K562 (cell line): ENCODE measurements around the gene MYCN. TPM values are rescaled to one million over a fixed set of nuclear protein-coding genes. Genes with fewer than 3 reads are reported as not detected.

Experiments used
- ATAC-seq: fragments of 200-7000 bp; cut with Tn5 transposase; 3 replicates; pipeline ENCODE4 v1.9.1; 2020; ENCODE audit warnings: moderate library complexity
- BruUV-seq: library from RNA; stranded (reverse); fragments of 400-500 nt; replicated peaks from 2 replicates; lab custom pipeline; 2021; lab: Mats Ljungman, UMichigan
- CTCF ChIA-PET: fragments of 300-600 bp; formaldehyde crosslinking; extraction: SDS; loops from one replicate; lab custom pipeline; 2021; ENCODE audit warnings: low intra/inter-chr PET ratio; lab: Yijun Ruan, JAX
- POLR2A ChIA-PET: fragments of 300-600, 350-650 bp; sonication (Branson Sonifier 250); formaldehyde crosslinking; extraction: SDS; loops from one replicate; lab custom pipeline; 2021; ENCODE audit warnings: antibody characterized with exemption, inconsistent platforms; lab: Yijun Ruan, JAX
- DNase-seq, 4 experiments: peaks; one replicate each; pipeline versions ENCODE4 v3.0.0 to v3.0.0-alpha.2; 2011 to 2018; ENCODE audit warnings: low spot score in 3 of 4, mixed read lengths in 3 of 4; ENCODE audit errors: extremely low read depth in 1 of 4
- FAIRE-seq: peaks from 2 replicates; lab custom pipeline; 2011; peaks lifted over from hg19 to GRCh38; lab: Jason Lieb, UNC
- H2AFZ ChIP-seq: 2 replicates; pipeline ENCODE4 v1.6.0; 2011; ENCODE audit warnings: low read depth, low read length, control low read depth, inconsistent platforms
- H3K27ac ChIP-seq: fragments of 200-600 bp; 3 replicates; pipeline ENCODE4 v1.8.0; 2011; ENCODE audit warnings: low read depth, mild to moderate bottlenecking, control low read depth, inconsistent platforms, low read length, moderate library complexity, mixed read lengths; ENCODE audit errors: extremely low read depth
- H3K27me3 ChIP-seq, 2 experiments: fragments of 300-600 bp in 1 of 2; 2 replicates in 1 of 2; 3 replicates in 1 of 2; pipeline versions ENCODE4 v1.6.0 to v1.8.0; 2011; ENCODE audit warnings: inconsistent platforms in 2 of 2, low read length in 2 of 2, mild to moderate bottlenecking in 1 of 2, mixed read lengths in 1 of 2, moderate library complexity in 1 of 2; ENCODE audit not compliant: control insufficient read depth in 2 of 2, insufficient read depth in 2 of 2
- H3K36me3 ChIP-seq: fragments of 300-600 bp; 3 replicates; pipeline ENCODE4 v1.8.0; 2011; ENCODE audit warnings: mild to moderate bottlenecking, low read length, inconsistent platforms; ENCODE audit not compliant: control insufficient read depth, insufficient read depth
- H3K4me1 ChIP-seq, 2 experiments: fragments of 200-600 bp in 1 of 2; replicated peaks in 1 of 2; 2 replicates in 1 of 2; 3 replicates in 1 of 2; pipeline versions ENCODE4 v1.5.1 to v1.8.0; 2011; ENCODE audit warnings: inconsistent platforms in 2 of 2, low read length in 2 of 2, mild to moderate bottlenecking in 1 of 2, mixed read lengths in 1 of 2, moderate library complexity in 1 of 2; ENCODE audit not compliant: control insufficient read depth in 2 of 2, insufficient read depth in 2 of 2
- H3K4me2 ChIP-seq: 2 replicates; pipeline ENCODE4 v1.6.1; 2011; ENCODE audit warnings: low read length, control low read depth, inconsistent platforms, mixed read lengths; ENCODE audit not compliant: insufficient read depth
- H3K4me3 ChIP-seq: fragments of 200-600 bp; sonication (generic), shearing (Covaris generic); 2 replicates; pipeline ENCODE4 v1.5.1; 2016; ENCODE audit warnings: control low read depth, inconsistent platforms
- H3K79me2 ChIP-seq: fragments of 200-600 bp; 3 replicates; pipeline ENCODE4 v1.8.0; 2011; ENCODE audit warnings: low read length, inconsistent platforms; ENCODE audit not compliant: control insufficient read depth, insufficient read depth
- H3K9ac ChIP-seq, 2 experiments: 2 replicates each; pipeline versions ENCODE4 v1.6.0 to v1.6.1; 2011; ENCODE audit warnings: low read depth in 2 of 2, low read length in 2 of 2, control low read depth in 1 of 2, inconsistent platforms in 1 of 2, mild to moderate bottlenecking in 1 of 2, mixed read lengths in 1 of 2; ENCODE audit not compliant: insufficient read depth in 1 of 2
- H3K9me1 ChIP-seq: one replicate; pipeline ENCODE4 v1.6.0; 2011; ENCODE audit warnings: inconsistent platforms, mild to moderate bottlenecking, low read length, moderate library complexity; ENCODE audit not compliant: control insufficient read depth, insufficient read depth
- H3K9me3 ChIP-seq: replicated peaks from 2 replicates; pipeline ENCODE4 v1.5.1; 2011; ENCODE audit warnings: low read depth, low read length, inconsistent platforms; ENCODE audit not compliant: control insufficient read depth, insufficient read depth
- H4K20me1 ChIP-seq: replicated peaks from 2 replicates; pipeline ENCODE4 v1.6.1; 2011; ENCODE audit warnings: low read length, inconsistent platforms, mixed read lengths; ENCODE audit not compliant: control insufficient read depth, insufficient read depth
- BCOR ChIP-seq: fragments of 450-650 bp; IDR thresholded peaks from 2 replicates; pipeline ENCODE4 v1.6.1; 2016
- BRF2 ChIP-seq: IDR thresholded peaks from 3 replicates; pipeline ENCODE4 v1.6.1; 2011; ENCODE audit warnings: borderline replicate concordance, mild to moderate bottlenecking; ENCODE audit not compliant: insufficient read length, insufficient read depth
- CGGBP1 ChIP-seq: fragments of 250-450 bp; sonication (Bioruptor Pico); IDR thresholded peaks from 2 replicates; pipeline ENCODE4 v1.9.0; 2021; ENCODE audit warnings: mild to moderate bottlenecking
- ESRRA ChIP-seq: fragments of 450-650 bp; IDR thresholded peaks from 2 replicates; pipeline ENCODE4 v1.6.1; 2014; ENCODE audit warnings: low read depth, mild to moderate bottlenecking, moderate library complexity, borderline replicate concordance
- NRF1 ChIP-seq, 2 experiments: fragments of 450-650 bp; IDR thresholded peaks in 1 of 2; conservative IDR thresholded peaks in 1 of 2; 2 replicates each; pipeline ENCODE4 v1.6.1; 2014; ENCODE audit warnings: mild to moderate bottlenecking in 2 of 2
- PHF20 ChIP-seq: fragments of 450-650 bp; IDR thresholded peaks from 2 replicates; pipeline ENCODE4 v1.6.1; 2018; ENCODE audit not compliant: partially characterized antibody
- TARDBP ChIP-seq: fragments of 450-650 bp; IDR thresholded peaks from 2 replicates; pipeline ENCODE4 v1.6.1; 2016
- ZBTB26 ChIP-seq: fragments of 450-650 bp; formaldehyde crosslinking; IDR thresholded peaks from 2 replicates; pipeline ENCODE4 v1.4.0; 2022; ENCODE audit warnings: missing genetic modification characterization
- ZNF512 ChIP-seq: IDR thresholded peaks from 2 replicates; pipeline ENCODE4 v1.6.1; 2016; ENCODE audit warnings: missing genetic modification characterization, missing compliant biosample characterization
- ZNF589 ChIP-seq: fragments of 200-800 bp; sonication (Bioruptor generic); IDR thresholded peaks from 2 replicates; pipeline ENCODE4 v1.6.1; 2016; ENCODE audit warnings: low read depth, missing genetic modification characterization, missing compliant biosample characterization
- WGBS: fragments of 100-300 bp; shearing (Covaris generic); methylation state at CpG from one replicate; pipeline ENCODE4 v1.1.6; 2016; ENCODE audit warnings: low coverage, mixed read lengths; ENCODE audit not compliant: insufficient coverage; ENCODE audit errors: missing lambda C conversion rate; 5-methylcytosine and 5-hydroxymethylcytosine counted together
- in situ Hi-C: fragments of 300-500 bp; cut with MboI; formaldehyde crosslinking; loops from 4 replicates; pipeline ENCODE4 v1.15.0; 2018; ENCODE audit warnings: inconsistent platforms, mixed read lengths
- intact Hi-C: fragments of 100-400 bp; cut with micrococcal nuclease; formaldehyde crosslinking; loops from 2 replicates; pipeline ENCODE4 v1.14.2; 2022
- polyA plus RNA-seq, 8 experiments: library from polyadenylated mRNA; depleted of rRNA in 4 of 8; stranded (reverse) in 5 of 8; unstranded in 3 of 8; fragments of >200 nt; fragmentation: Nextera tagmentation in 2 of 8; fragmentation: Illumina TruSeq in 1 of 8; extraction: Ambion mirVana in 2 of 8; extraction: Trizol in 1 of 8; gene quantifications; 2 replicates each; pipeline versions ENCODE4 v1.2.1 to v1.2.3, GENCODE V29; 2011 to 2014; ENCODE audit warnings: inconsistent platforms in 1 of 8, missing spikeins in 1 of 8
- total RNA-seq, 7 experiments: library from RNA; depleted of rRNA in 6 of 7; stranded (reverse); fragments of >200 nt in 6 of 7; fragmentation: Illumina TruSeq in 2 of 7; extraction: Trizol in 2 of 7; gene quantifications; 2 replicates each; pipeline versions ENCODE4 v1.2.1 to v1.2.3, GENCODE V29; 2011 to 2021; ENCODE audit warnings: low replicate concordance in 1 of 7
- TF ChIP-seq, protein P1 (sequence below): sonication (generic); formaldehyde crosslinking; IDR thresholded peaks from 2 replicates; pipeline ENCODE4 v1.8.0; 2022; ENCODE audit warnings: mild to moderate bottlenecking, missing genetic modification reagents
- TF ChIP-seq, protein P2 (sequence below): fragments of 250-450 bp; sonication (Bioruptor Pico); IDR thresholded peaks from 2 replicates; pipeline ENCODE4 v1.8.0; 2022; ENCODE audit warnings: moderate library complexity, mild to moderate bottlenecking, inconsistent platforms

MYCN gene
- total and polyA plus RNA-seq, 9 of the 15 experiments (the other 6 are each of a cell fraction or from before 2014, with no cell fraction given) = not detected

DNA sequence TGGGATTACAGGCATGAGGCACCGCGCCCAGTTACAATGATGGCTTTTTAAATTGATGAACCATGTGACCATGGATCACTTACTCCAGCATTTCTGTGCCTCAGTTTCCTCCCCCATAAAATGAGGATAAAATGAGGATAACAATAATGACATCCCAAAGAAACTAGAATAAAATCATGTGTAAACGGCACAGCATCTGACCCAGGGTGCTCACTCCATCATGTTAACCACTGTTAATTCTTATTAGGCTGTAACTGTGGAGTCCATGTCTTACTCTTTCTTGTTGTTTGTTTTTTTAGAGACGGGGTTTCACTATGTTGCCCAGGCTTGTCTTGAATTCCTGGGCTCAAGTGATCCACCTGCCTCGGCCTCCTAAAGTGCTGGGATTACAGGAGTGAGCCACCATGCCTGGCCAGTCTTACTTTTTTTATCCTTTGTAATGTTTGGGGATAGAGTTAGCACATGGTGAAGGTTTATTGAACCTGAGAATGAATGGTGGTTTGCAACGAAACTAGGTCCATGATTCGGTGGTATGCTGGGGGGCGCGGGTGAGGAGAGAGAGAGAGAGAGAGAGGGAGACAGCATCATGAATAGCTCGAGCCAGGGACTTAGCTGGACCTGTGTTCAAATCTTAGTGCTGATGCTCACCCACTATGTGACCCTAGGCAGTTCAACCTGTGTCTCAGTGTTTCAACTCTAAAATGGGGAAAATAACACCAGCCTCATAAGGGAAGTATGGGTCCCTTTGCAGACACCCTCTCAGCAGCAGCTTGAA, 52.3 kb downstream of the MYCN start:
- H4K20me1 ChIP-seq = no peaks in the 10 kb centered on the region
- no peak overlapping the region for H3K9ac ChIP-seq
- H3K36me3 ChIP-seq = no peaks in the 10 kb centered on the region
- no peaks in the 10 kb centered on the region for H3K79me2 ChIP-seq
- H3K27ac ChIP-seq = no peak overlapping the region
- H3K4me1 ChIP-seq = no peaks in the 10 kb centered on the region
- ChIA-PET POLR2A (no interaction called here), CTCF (no interaction called here)
- in situ Hi-C loops (no loop called here), intact Hi-C loops (no loop called here)
- DNase-seq = no peak
- no TSS peak for BruUV-seq
- ATAC-seq = no peak
- no peak overlapping the region for H2AFZ ChIP-seq
- H3K4me3 ChIP-seq = no peak overlapping the region
- H3K9me3 ChIP-seq = no peaks in the 10 kb centered on the region
- peaks cover 10 to 24% of the 10 kb centered on the region in 2 experiments; a peak in 4 of 5 replicates for H3K27me3 ChIP-seq
- no peaks in the 10 kb centered on the region for H3K9me1 ChIP-seq
- no peak for FAIRE-seq
- H3K4me2 ChIP-seq = no peak overlapping the region
- WGBS = under 1% methylated on average over 10 of the region's 10 CpGs
- TF ChIP-seq ZBTB26 (CRISPR knock-in tag) (no peak), TARDBP (no peak), CGGBP1 (CRISPR knock-in tag) (no peak), ZNF589 (CRISPR knock-in tag) (no peak), ZNF512 (tag) (no peak), ESRRA (no peak), PHF20 (no peak), BRF2 (no peak), BCOR (no peak), NRF1 (conservative IDR thresholded peaks at IDR 0.05 in 1 of 2, IDR thresholded peaks at IDR 0.05 in 1 of 2) (no peak)
- TF ChIP-seq, protein P1, sequence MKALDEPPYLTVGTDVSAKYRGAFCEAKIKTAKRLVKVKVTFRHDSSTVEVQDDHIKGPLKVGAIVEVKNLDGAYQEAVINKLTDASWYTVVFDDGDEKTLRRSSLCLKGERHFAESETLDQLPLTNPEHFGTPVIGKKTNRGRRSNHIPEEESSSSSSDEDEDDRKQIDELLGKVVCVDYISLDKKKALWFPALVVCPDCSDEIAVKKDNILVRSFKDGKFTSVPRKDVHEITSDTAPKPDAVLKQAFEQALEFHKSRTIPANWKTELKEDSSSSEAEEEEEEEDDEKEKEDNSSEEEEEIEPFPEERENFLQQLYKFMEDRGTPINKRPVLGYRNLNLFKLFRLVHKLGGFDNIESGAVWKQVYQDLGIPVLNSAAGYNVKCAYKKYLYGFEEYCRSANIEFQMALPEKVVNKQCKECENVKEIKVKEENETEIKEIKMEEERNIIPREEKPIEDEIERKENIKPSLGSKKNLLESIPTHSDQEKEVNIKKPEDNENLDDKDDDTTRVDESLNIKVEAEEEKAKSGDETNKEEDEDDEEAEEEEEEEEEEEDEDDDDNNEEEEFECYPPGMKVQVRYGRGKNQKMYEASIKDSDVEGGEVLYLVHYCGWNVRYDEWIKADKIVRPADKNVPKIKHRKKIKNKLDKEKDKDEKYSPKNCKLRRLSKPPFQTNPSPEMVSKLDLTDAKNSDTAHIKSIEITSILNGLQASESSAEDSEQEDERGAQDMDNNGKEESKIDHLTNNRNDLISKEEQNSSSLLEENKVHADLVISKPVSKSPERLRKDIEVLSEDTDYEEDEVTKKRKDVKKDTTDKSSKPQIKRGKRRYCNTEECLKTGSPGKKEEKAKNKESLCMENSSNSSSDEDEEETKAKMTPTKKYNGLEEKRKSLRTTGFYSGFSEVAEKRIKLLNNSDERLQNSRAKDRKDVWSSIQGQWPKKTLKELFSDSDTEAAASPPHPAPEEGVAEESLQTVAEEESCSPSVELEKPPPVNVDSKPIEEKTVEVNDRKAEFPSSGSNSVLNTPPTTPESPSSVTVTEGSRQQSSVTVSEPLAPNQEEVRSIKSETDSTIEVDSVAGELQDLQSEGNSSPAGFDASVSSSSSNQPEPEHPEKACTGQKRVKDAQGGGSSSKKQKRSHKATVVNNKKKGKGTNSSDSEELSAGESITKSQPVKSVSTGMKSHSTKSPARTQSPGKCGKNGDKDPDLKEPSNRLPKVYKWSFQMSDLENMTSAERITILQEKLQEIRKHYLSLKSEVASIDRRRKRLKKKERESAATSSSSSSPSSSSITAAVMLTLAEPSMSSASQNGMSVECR (CRISPR knock-in tag) = no peak
- TF ChIP-seq, protein P2, sequence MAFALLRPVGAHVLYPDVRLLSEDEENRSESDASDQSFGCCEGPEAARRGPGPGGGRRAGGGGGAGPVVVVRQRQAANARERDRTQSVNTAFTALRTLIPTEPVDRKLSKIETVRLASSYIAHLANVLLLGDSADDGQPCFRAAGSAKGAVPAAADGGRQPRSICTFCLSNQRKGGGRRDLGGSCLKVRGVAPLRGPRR (CRISPR knock-in tag) = no peak
